Measurements from ENCODE around the gene SMIM43. TPM values are rescaled to one million over a fixed set of nuclear protein-coding genes. Genes with fewer than 3 reads are reported as not detected.

The SMIM43 gene
- polyA plus RNA-seq, 1 donor (not counting 4 experiments of a cell fraction or from before 2014, with no cell fraction given) = 0.03 TPM

DNA sequence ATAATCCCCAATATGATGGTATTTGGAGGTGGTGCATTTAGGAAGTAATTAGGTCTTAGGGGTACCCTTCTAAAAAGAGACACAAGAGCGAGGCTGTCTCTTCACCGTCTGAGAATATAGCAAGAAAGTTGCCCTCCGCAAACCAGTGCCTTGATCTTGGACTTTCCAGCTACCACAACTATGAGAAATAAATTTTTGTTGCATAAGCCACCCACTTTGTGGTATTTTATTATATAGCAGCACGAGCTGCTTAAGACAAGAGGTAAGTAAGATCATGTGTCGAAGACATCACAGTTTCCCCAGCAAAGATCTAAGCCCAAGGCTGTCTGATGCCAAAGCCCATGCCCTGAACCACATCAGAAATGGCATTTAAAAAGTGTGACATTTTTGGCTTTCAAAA is 26.5 kb upstream of the SMIM43 start:
- FAIRE-seq (no peak), DNase-seq (ENCODE audit: low read depth, low spot score) (no peak)
- H3K36me3 ChIP-seq (ENCODE audit: control insufficient read depth in 2 of 2, extremely low read depth in 1 of 2, insufficient read depth in 2 of 2, low read length in 2 of 2) = no peaks in the 10 kb centered on the region
- H3K4me2 ChIP-seq (ENCODE audit: control insufficient read depth, extremely low read depth, insufficient read depth, low read depth, low read length) = no peak overlapping the region
- no peak overlapping the region for H3K9ac ChIP-seq (ENCODE audit: control insufficient read depth, extremely low read depth, insufficient read depth, low read length)
- no peaks in the 10 kb centered on the region for H3K27me3 ChIP-seq (ENCODE audit: control insufficient read depth, extremely low read depth, insufficient read depth, low read length)
- no peak overlapping the region for H3K4me3 ChIP-seq (ENCODE audit: control insufficient read depth in 2 of 3, extremely low read depth in 1 of 3, insufficient read depth in 2 of 3, low read depth in 1 of 3, low read length in 3 of 3)
- TF ChIP-seq EZH2 (IDR thresholded peaks at IDR 0.05; ENCODE audit: low read length) (no peak), CTCF (optimal IDR thresholded peaks at IDR 0.05 in 1 of 3, IDR thresholded peaks at IDR 0.05 in 1 of 3, conservative IDR thresholded peaks at IDR 0.05 in 1 of 3; ENCODE audit: extremely low read depth in 1 of 3, insufficient read depth in 2 of 3, low read length in 3 of 3) (no peak)
- H3K27ac ChIP-seq (ENCODE audit: control insufficient read depth, insufficient read depth, low read length) = no peak overlapping the region
- no peaks in the 10 kb centered on the region for H3K79me2 ChIP-seq (ENCODE audit: control insufficient read depth, insufficient read depth, low read length)
- no peaks in the 10 kb centered on the region for H4K20me1 ChIP-seq (ENCODE audit: control insufficient read depth, extremely low read depth, insufficient read depth, low read length)
- dilution Hi-C loops (cut with MboI; ENCODE audit: extremely low pct_ligation_motif_present, low sequenced_read_pairs) = no loop called here
- no peaks in the 10 kb centered on the region for H3K9me3 ChIP-seq (ENCODE audit: control insufficient read depth, low read depth, low read length)
- no peak overlapping the region for H2AFZ ChIP-seq (ENCODE audit: control insufficient read depth, low read length)
- peaks cover 18% of the 10 kb centered on the region for H3K4me1 ChIP-seq (ENCODE audit: control insufficient read depth, extremely low read depth, insufficient read depth, low read length)
- H3K9me1 ChIP-seq (ENCODE audit: control insufficient read depth, extremely low read depth, insufficient read depth, low read length) = no peaks in the 10 kb centered on the region

DNA sequence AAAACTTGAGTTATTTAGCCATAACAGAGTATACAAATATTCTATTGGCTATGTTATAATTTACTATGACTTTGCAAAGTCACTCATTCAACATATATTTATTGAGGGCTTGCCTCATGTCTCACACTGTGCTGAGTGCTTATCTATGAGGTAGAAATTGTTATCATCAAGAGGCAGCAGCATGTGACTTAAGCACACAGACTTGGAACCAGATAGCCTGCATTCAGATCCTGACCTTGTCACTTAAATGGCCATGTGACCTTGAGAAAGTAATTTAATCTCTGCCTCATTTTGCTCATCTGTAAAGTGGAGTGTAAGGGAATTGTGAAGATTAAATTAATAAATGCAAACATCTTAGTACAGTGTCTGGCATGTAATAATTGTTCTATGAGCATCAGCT is 26.0 kb upstream of the SMIM43 start:
- no peaks in the 10 kb centered on the region for H3K9me3 ChIP-seq (ENCODE audit: control insufficient read depth, low read depth, low read length)
- no peak for TF ChIP-seq CTCF (optimal IDR thresholded peaks at IDR 0.05 in 1 of 3, IDR thresholded peaks at IDR 0.05 in 1 of 3, conservative IDR thresholded peaks at IDR 0.05 in 1 of 3; ENCODE audit: extremely low read depth in 1 of 3, insufficient read depth in 2 of 3, low read length in 3 of 3)
- no peak for TF ChIP-seq EZH2 (IDR thresholded peaks at IDR 0.05; ENCODE audit: low read length)
- H3K4me2 ChIP-seq (ENCODE audit: control insufficient read depth, extremely low read depth, insufficient read depth, low read depth, low read length) = no peak overlapping the region
- dilution Hi-C loops (cut with MboI; ENCODE audit: extremely low pct_ligation_motif_present, low sequenced_read_pairs) = no loop called here
- no peaks in the 10 kb centered on the region for H3K9me1 ChIP-seq (ENCODE audit: control insufficient read depth, extremely low read depth, insufficient read depth, low read length)
- no peak overlapping the region for H3K9ac ChIP-seq (ENCODE audit: control insufficient read depth, extremely low read depth, insufficient read depth, low read length)
- no peak for FAIRE-seq
- H4K20me1 ChIP-seq (ENCODE audit: control insufficient read depth, extremely low read depth, insufficient read depth, low read length) = no peaks in the 10 kb centered on the region
- no peak for DNase-seq (ENCODE audit: low read depth, low spot score)
- no peak overlapping the region for H2AFZ ChIP-seq (ENCODE audit: control insufficient read depth, low read length)
- H3K36me3 ChIP-seq (ENCODE audit: control insufficient read depth in 2 of 2, extremely low read depth in 1 of 2, insufficient read depth in 2 of 2, low read length in 2 of 2) = no peaks in the 10 kb centered on the region
- H3K79me2 ChIP-seq (ENCODE audit: control insufficient read depth, insufficient read depth, low read length) = no peaks in the 10 kb centered on the region
- H3K27ac ChIP-seq (ENCODE audit: control insufficient read depth, insufficient read depth, low read length) = no peak overlapping the region
- no peaks in the 10 kb centered on the region for H3K27me3 ChIP-seq (ENCODE audit: control insufficient read depth, extremely low read depth, insufficient read depth, low read length)
- H3K4me1 ChIP-seq (ENCODE audit: control insufficient read depth, extremely low read depth, insufficient read depth, low read length) = peaks cover 20% of the 10 kb centered on the region
- H3K4me3 ChIP-seq (ENCODE audit: control insufficient read depth in 2 of 3, extremely low read depth in 1 of 3, insufficient read depth in 2 of 3, low read depth in 1 of 3, low read length in 3 of 3) = no peak overlapping the region

All from keratinocyte (primary cell).